HepG2 (cell line): ENCODE measurements around the gene FOSL2. TPM values are rescaled to one million over a fixed set of nuclear protein-coding genes. Genes with fewer than 3 reads are reported as not detected.

Source experiments
- ARNTL ChIP-seq: sonication (generic); formaldehyde crosslinking; IDR thresholded peaks from 2 replicates; pipeline ENCODE4 v1.4.0; 2020; ENCODE audit warnings: mild to moderate bottlenecking, missing genetic modification reagents
- CHD4 ChIP-seq: fragments of 200-600 bp; sonication (generic); IDR thresholded peaks from 2 replicates; pipeline ENCODE4 v1.7.0; 2017; ENCODE audit warnings: mild to moderate bottlenecking, low read length, borderline replicate concordance
- ELF1 ChIP-seq: sonication (generic); formaldehyde crosslinking; IDR thresholded peaks from 2 replicates; pipeline ENCODE4 v1.4.0; 2020; ENCODE audit warnings: missing genetic modification reagents
- EZH2 ChIP-seq: conservative IDR thresholded peaks from 2 replicates; pipeline ENCODE4 v1.6.1; 2012; ENCODE audit warnings: mild to moderate bottlenecking, low read depth, low read length, moderate library complexity
- KAT2B ChIP-seq: fragments of 150-350 bp; IDR thresholded peaks from 2 replicates; pipeline ENCODE4 v1.6.1; 2014; ENCODE audit warnings: low read depth, low read length, borderline replicate concordance
- KDM2A ChIP-seq: sonication (generic); formaldehyde crosslinking; IDR thresholded peaks from 2 replicates; pipeline ENCODE4 v1.4.0; 2020; ENCODE audit warnings: low read depth, missing genetic modification reagents, borderline replicate concordance
- KLF6 ChIP-seq: IDR thresholded peaks from 2 replicates; pipeline ENCODE4 v1.8.0; 2016; ENCODE audit warnings: missing biosample characterization, missing genetic modification reagents
- MNT ChIP-seq: fragments of 450-650 bp; IDR thresholded peaks from 2 replicates; pipeline ENCODE4 v1.6.1; 2016
- PLRG1 ChIP-seq: fragments of 450-650 bp; conservative IDR thresholded peaks from 2 replicates; pipeline ENCODE4 v1.6.1; 2016
- POGZ ChIP-seq: sonication (generic); formaldehyde crosslinking; IDR thresholded peaks from 2 replicates; pipeline ENCODE4 v1.4.0; 2020; ENCODE audit warnings: mild to moderate bottlenecking, missing genetic modification reagents
- SOX5 ChIP-seq: IDR thresholded peaks from 2 replicates; pipeline ENCODE4 v1.6.1; 2016; ENCODE audit warnings: borderline replicate concordance
- SP2 ChIP-seq: sonication (generic); formaldehyde crosslinking; IDR thresholded peaks from 2 replicates; pipeline ENCODE4 v1.5.1; 2020; ENCODE audit warnings: mild to moderate bottlenecking, missing genetic modification reagents
- TERF1 ChIP-seq: sonication (generic); formaldehyde crosslinking; IDR thresholded peaks from 2 replicates; pipeline ENCODE4 v1.8.0; 2022; ENCODE audit warnings: mild to moderate bottlenecking, missing genetic modification reagents, moderate library complexity
- THRA ChIP-seq: sonication (generic); formaldehyde crosslinking; IDR thresholded peaks from 2 replicates; pipeline ENCODE4 v1.4.0; 2020; ENCODE audit warnings: missing genetic modification reagents, borderline replicate concordance
- ZBTB20 ChIP-seq: sonication (generic); formaldehyde crosslinking; IDR thresholded peaks from 2 replicates; pipeline ENCODE4 v1.8.1; 2023; ENCODE audit warnings: missing genetic modification reagents, low read depth, mild to moderate bottlenecking, borderline replicate concordance
- ZBTB39 ChIP-seq: sonication (generic); formaldehyde crosslinking; IDR thresholded peaks from 2 replicates; pipeline ENCODE4 v1.5.0; 2020; ENCODE audit warnings: missing genetic modification reagents
- ZBTB42 ChIP-seq: sonication (generic); formaldehyde crosslinking; IDR thresholded peaks from 2 replicates; pipeline ENCODE4 v1.5.0; 2020; ENCODE audit warnings: mild to moderate bottlenecking, missing genetic modification reagents
- ZNF503 ChIP-seq: sonication (generic); formaldehyde crosslinking; IDR thresholded peaks from 2 replicates; pipeline ENCODE4 v1.4.0; 2020; ENCODE audit warnings: missing genetic modification reagents
- ZNF572 ChIP-seq: sonication (generic); formaldehyde crosslinking; IDR thresholded peaks from 2 replicates; pipeline ENCODE4 v1.5.1; 2020; ENCODE audit warnings: mild to moderate bottlenecking, missing genetic modification reagents
- ZNF788 ChIP-seq: sonication (generic); formaldehyde crosslinking; IDR thresholded peaks from 2 replicates; pipeline ENCODE4 v1.5.0; 2020; ENCODE audit warnings: mild to moderate bottlenecking, missing genetic modification reagents, borderline replicate concordance
- ZNF790 ChIP-seq: sonication (generic); formaldehyde crosslinking; IDR thresholded peaks from 2 replicates; pipeline ENCODE4 v1.8.0; 2022; ENCODE audit warnings: missing genetic modification reagents, mild to moderate bottlenecking, borderline replicate concordance
- ZNF878 ChIP-seq: sonication (generic); formaldehyde crosslinking; IDR thresholded peaks from 2 replicates; pipeline ENCODE4 v1.8.1; 2023; ENCODE audit warnings: mild to moderate bottlenecking, missing genetic modification reagents, moderate library complexity
- polyA plus RNA-seq, 8 experiments: library from polyadenylated mRNA; depleted of rRNA in 3 of 8; stranded (reverse) in 7 of 8; unstranded in 1 of 8; fragments of >200 nt; fragmentation: Illumina TruSeq in 4 of 8; extraction: Trizol in 4 of 8; gene quantifications; 2 replicates each; pipeline versions ENCODE4 v1.2.1 to v1.2.3, GENCODE V29; 2011 to 2016; ENCODE audit warnings: low read depth in 4 of 8, missing spikeins in 1 of 8, mixed read lengths in 1 of 8; ENCODE audit not compliant: insufficient read depth in 1 of 8
- total RNA-seq, 5 experiments: library from RNA; depleted of rRNA; stranded (reverse); fragments of >200 nt; fragmentation: Illumina TruSeq; extraction: Trizol; gene quantifications; 2 replicates each; pipeline ENCODE4 v1.2.3, GENCODE V29; 2016; ENCODE audit warnings: low read depth in 1 of 5

The FOSL2 gene
- total and polyA plus RNA-seq, 2 of the 13 experiments (the other 11 are each of a cell fraction or from before 2014, with no cell fraction given): 3.4 to 18.1 TPM

- no peak for TF ChIP-seq POGZ (CRISPR knock-in tag)
- TF ChIP-seq TERF1 (CRISPR knock-in tag): 0 out of 2 replicates have a peak, but pooled peaks have one; percentile 14
- TF ChIP-seq EZH2: no peak
- TF ChIP-seq ZNF503 (CRISPR knock-in tag): 0 out of 2 replicates have a peak, but pooled peaks have one; percentile 15
- TF ChIP-seq KDM2A (CRISPR knock-in tag): peak; percentile 77
- no peak for TF ChIP-seq ZNF878 (CRISPR knock-in tag)
- no peak; the same call in 1 of the 2 replicates for TF ChIP-seq ZBTB42 (CRISPR knock-in tag)
- TF ChIP-seq ZNF790 (CRISPR knock-in tag): no peak
- no peak for TF ChIP-seq MNT
- no peak; the same call in 1 of the 2 replicates for TF ChIP-seq SOX5 (CRISPR knock-in tag)
- TF ChIP-seq KAT2B: no peak
- no peak for TF ChIP-seq ARNTL (CRISPR knock-in tag)
- no peak for TF ChIP-seq ZNF572 (CRISPR knock-in tag)
- TF ChIP-seq THRA (CRISPR knock-in tag): no peak; the same call in 1 of the 2 replicates
- no peak for TF ChIP-seq ELF1
- TF ChIP-seq ZNF788 (CRISPR knock-in tag): no peak
- no peak for TF ChIP-seq ZBTB20 (CRISPR knock-in tag)
- TF ChIP-seq PLRG1: no peak
- no peak for TF ChIP-seq CHD4
- peak; percentile 11; the same call in 1 of the 2 replicates for TF ChIP-seq SP2 (CRISPR knock-in tag)
- peak; percentile 78; the same call in 1 of the 2 replicates for TF ChIP-seq KLF6
- TF ChIP-seq ZBTB39 (CRISPR knock-in tag): no peak
Observed at GRCh38 chr2:28390241-28390745, 2.4 kb upstream of the FOSL2 start (continued).
